ENCODE results near the gene IDH3G. TPM values are rescaled to one million over a fixed set of nuclear protein-coding genes. Genes with fewer than 3 reads are reported as not detected.

IDH3G gene
- total and polyA plus RNA-seq, 4 donors = 23.3 to 40.9 (median 31.1) TPM

GRCh38 chrX:153768311-153769157 lies 25.6 kb downstream of the IDH3G start:
- H3K4me3 ChIP-seq (ENCODE audit: low read depth in 1 of 3, low read length in 3 of 3) = no peak overlapping the region
- TF ChIP-seq SP1 (IDR thresholded peaks at IDR 0.05) (no peak), CTCF (IDR thresholded peaks at IDR 0.05; ENCODE audit: low read depth, low read length, missing input control) (no peak), MAX (IDR thresholded peaks at IDR 0.05) (no peak), FOXA1 (IDR thresholded peaks at IDR 0.05) (no peak), FOXA2 (IDR thresholded peaks at IDR 0.05) (no peak), TAF1 (conservative IDR thresholded peaks at IDR 0.05) (no peak), JUND (IDR thresholded peaks at IDR 0.05) (no peak), ZBTB33 (IDR thresholded peaks at IDR 0.05) (no peak), RXRA (IDR thresholded peaks at IDR 0.05) (no peak), REST (IDR thresholded peaks at IDR 0.05) (no peak), ATF3 (IDR thresholded peaks at IDR 0.05) (no peak), YY1 (IDR thresholded peaks at IDR 0.05) (no peak), NR2F2 (IDR thresholded peaks at IDR 0.05) (no peak), EGR1 (IDR thresholded peaks at IDR 0.05; ENCODE audit: low read depth in 2 of 2) (no peak), HNF4G (IDR thresholded peaks at IDR 0.05) (no peak), HNF4A (conservative IDR thresholded peaks at IDR 0.05) (no peak), GABPA (IDR thresholded peaks at IDR 0.05 in 1 of 2, conservative IDR thresholded peaks at IDR 0.05 in 1 of 2) (no peak)
- no peak overlapping the region for H3K9ac ChIP-seq (ENCODE audit: low read depth in 1 of 2, low read length in 2 of 2)
- H3K27ac ChIP-seq (ENCODE audit: low read depth in 1 of 2, low read length in 2 of 2) = no peak overlapping the region
- no peak for DNase-seq (ENCODE audit: low spot score)
- peaks cover 0 to 7% (median 0%) of the 10 kb centered on the region in 4 donors for H3K4me1 ChIP-seq (ENCODE audit: control insufficient read depth in 4 of 4, insufficient read depth in 4 of 4, low read length in 3 of 4)
- no peaks in the 10 kb centered on the region for H3K27me3 ChIP-seq (ENCODE audit: control insufficient read depth in 4 of 4, insufficient read depth in 4 of 4, low read length in 3 of 4)
- 82% methylated on average over 22 of the region's 22 CpGs for WGBS
- no peaks in the 10 kb centered on the region for H3K36me3 ChIP-seq (ENCODE audit: control insufficient read depth in 4 of 4, insufficient read depth in 3 of 4, low read depth in 1 of 4, low read length in 3 of 4)
- no peaks in the 10 kb centered on the region for H3K9me3 ChIP-seq (ENCODE audit: control insufficient read depth in 4 of 4, low read length in 3 of 4)
